Fibroblast of mammary gland (primary cell): ENCODE results near the gene DSN1.

ENCODE experiments used
- DNase-seq: peaks from one replicate; pipeline ENCODE4 v3.0.0-alpha.2; 2010; ENCODE audit warnings: low read depth
- H3K4me3 ChIP-seq: 2 replicates; pipeline ENCODE4 v1.5.1; 2011; ENCODE audit warnings: low read depth, mild to moderate bottlenecking, low read length, moderate library complexity; ENCODE audit not compliant: control insufficient read depth
- TF ChIP-seq, protein P1 (sequence below): conservative IDR thresholded peaks from 2 replicates; pipeline ENCODE4 v1.5.1; 2011; ENCODE audit warnings: low read depth, low read length, inconsistent platforms; ENCODE audit not compliant: control insufficient read depth, insufficient read depth

Gene DSN1

GRCh38 chr20:36770680-36771079, 2.9 kb downstream of the DSN1 start:
- TF ChIP-seq, protein P1, sequence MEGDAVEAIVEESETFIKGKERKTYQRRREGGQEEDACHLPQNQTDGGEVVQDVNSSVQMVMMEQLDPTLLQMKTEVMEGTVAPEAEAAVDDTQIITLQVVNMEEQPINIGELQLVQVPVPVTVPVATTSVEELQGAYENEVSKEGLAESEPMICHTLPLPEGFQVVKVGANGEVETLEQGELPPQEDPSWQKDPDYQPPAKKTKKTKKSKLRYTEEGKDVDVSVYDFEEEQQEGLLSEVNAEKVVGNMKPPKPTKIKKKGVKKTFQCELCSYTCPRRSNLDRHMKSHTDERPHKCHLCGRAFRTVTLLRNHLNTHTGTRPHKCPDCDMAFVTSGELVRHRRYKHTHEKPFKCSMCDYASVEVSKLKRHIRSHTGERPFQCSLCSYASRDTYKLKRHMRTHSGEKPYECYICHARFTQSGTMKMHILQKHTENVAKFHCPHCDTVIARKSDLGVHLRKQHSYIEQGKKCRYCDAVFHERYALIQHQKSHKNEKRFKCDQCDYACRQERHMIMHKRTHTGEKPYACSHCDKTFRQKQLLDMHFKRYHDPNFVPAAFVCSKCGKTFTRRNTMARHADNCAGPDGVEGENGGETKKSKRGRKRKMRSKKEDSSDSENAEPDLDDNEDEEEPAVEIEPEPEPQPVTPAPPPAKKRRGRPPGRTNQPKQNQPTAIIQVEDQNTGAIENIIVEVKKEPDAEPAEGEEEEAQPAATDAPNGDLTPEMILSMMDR = no peak
- no peak for DNase-seq
- no peak overlapping the region for H3K4me3 ChIP-seq

GRCh38 chr20:36768768-36769430, 4.7 kb downstream of the DSN1 start:
- H3K4me3 ChIP-seq = no peak overlapping the region
- peak; percentile 39 for DNase-seq
- TF ChIP-seq, protein P1 = no peak

- no peak for DNase-seq
- TF ChIP-seq, protein P1 = no peak
- no peak overlapping the region for H3K4me3 ChIP-seq
These were observed 12.4 kb downstream of the DSN1 start for GRCh38 chr20:36761125-36761524.

DNA sequence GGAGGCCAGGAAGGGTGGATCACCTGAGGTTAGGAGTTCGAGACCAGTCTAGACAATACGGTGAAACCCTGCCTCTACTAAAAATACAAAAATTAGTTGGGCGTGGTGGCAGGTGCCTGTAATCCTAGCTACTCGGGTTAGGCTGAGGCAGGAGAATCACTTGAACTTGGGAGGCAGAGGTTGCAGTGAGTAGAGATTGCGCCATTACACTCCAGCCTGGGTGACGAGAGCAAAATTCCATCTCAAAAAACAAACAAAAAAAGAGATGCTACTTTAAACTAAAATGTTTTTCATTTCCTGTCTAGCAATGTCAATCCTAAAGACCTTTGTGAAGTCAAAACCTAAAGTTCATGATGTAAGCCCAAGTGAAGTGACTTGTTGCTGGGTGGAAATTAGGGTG, 12.9 kb downstream of the DSN1 start:
- DNase-seq = no peak
- TF ChIP-seq, protein P1 = no peak
- no peak overlapping the region for H3K4me3 ChIP-seq

- TF ChIP-seq, protein P1 = no peak
- no peak overlapping the region for H3K4me3 ChIP-seq
- no peak for DNase-seq
These were observed 15.3 kb downstream of the DSN1 start for GRCh38 chr20:36758276-36758675.

DNA sequence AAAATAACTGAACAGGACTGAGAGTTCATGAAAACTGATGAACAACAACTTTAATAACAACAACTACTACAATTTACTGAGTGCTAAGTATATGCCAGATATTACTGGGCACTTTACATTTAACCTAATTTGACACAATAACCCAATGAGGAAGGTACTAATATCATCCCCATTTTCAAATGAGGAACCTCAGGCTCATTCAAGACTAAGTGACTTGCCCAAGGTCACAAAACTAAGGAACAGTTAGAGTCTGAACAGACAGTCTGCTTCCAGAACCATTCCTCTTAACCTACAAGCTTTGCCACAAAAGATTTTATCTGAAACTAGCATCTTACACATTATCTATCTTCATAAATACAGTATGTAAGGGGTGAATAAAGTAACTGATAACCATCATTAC, 17.1 kb downstream of the DSN1 start:
- TF ChIP-seq, protein P1 = no peak
- DNase-seq = no peak
- H3K4me3 ChIP-seq = no peak overlapping the region

DNA sequence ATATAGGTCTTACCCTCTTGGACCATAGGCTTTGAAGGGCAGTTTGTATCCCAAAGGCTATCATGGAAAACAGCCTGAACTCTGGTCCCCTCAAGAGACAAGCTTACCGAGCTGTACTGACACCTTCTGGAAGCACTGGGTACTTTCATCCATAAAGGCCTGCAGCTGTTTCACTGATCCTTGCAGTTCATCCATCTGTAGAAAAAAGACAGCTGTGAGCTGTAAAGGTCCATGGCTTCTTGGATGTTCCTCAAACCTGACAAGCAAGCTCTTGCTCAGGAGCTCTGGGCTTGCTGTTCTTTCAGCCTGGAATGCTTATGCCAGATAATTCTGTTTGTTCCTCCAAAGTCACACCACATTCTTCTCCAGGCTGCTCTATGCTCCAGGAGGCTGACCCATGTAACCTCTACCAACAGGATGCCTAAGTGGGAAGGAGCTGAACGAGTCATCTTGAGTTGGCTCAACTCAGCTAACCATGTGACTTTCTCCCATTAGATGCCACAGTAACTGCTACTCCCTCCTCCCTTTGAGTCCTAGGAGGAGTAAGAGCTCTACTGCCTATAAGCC, 18.8 kb downstream of the DSN1 start:
- TF ChIP-seq, protein P1 = peak; percentile 86
- no peak overlapping the region for H3K4me3 ChIP-seq
- peak; percentile 82 for DNase-seq
